Fibroblast of mammary gland (primary cell): ENCODE data around the gene TXN2.

ENCODE experiments used
- DNase-seq: peaks from one replicate; pipeline ENCODE4 v3.0.0-alpha.2; 2010; ENCODE audit warnings: low read depth
- H3K4me3 ChIP-seq: 2 replicates; pipeline ENCODE4 v1.5.1; 2011; ENCODE audit warnings: low read depth, mild to moderate bottlenecking, low read length, moderate library complexity; ENCODE audit not compliant: control insufficient read depth
- CTCF ChIP-seq: conservative IDR thresholded peaks from 2 replicates; pipeline ENCODE4 v1.5.1; 2011; ENCODE audit warnings: low read depth, low read length, inconsistent platforms; ENCODE audit not compliant: control insufficient read depth, insufficient read depth

Gene TXN2

GRCh38 chr22:36449596-36450175 lies 31.8 kb downstream of the TXN2 start:
- no peak overlapping the region for H3K4me3 ChIP-seq
- no peak for DNase-seq
- TF ChIP-seq CTCF: no peak

- DNase-seq: no peak
- TF ChIP-seq CTCF: no peak
- no peak overlapping the region for H3K4me3 ChIP-seq
Observed at GRCh38 chr22:36447632-36448031, 33.8 kb downstream of the TXN2 start.

- no peak overlapping the region for H3K4me3 ChIP-seq
- no peak for TF ChIP-seq CTCF
- DNase-seq: peak; percentile 96
Observed at GRCh38 chr22:36445158-36445668, 36.2 kb downstream of the TXN2 start.

GRCh38 chr22:36443198-36443770 lies 38.2 kb downstream of the TXN2 start:
- no peak for DNase-seq
- H3K4me3 ChIP-seq: no peak overlapping the region
- no peak for TF ChIP-seq CTCF

GRCh38 chr22:36442506-36443197 lies 38.8 kb downstream of the TXN2 start:
- H3K4me3 ChIP-seq: no peak overlapping the region
- DNase-seq: no peak
- TF ChIP-seq CTCF: no peak

- TF ChIP-seq CTCF: no peak
- no peak overlapping the region for H3K4me3 ChIP-seq
- DNase-seq: no peak
Observed at GRCh38 chr22:36440429-36441002, 40.9 kb downstream of the TXN2 start.
